GM12878 (cell line): ENCODE results near the gene CARMIL3. TPM values are rescaled to one million over a fixed set of nuclear protein-coding genes. Genes with fewer than 3 reads are reported as not detected.

ENCODE experiments used
- ATAC-seq: fragments of 200-7000 bp; cut with Tn5 transposase; 3 replicates; pipeline ENCODE4 v1.9.1; 2020; ENCODE audit warnings: mild to moderate bottlenecking, moderate library complexity
- BruUV-seq: library from RNA; stranded (reverse); fragments of 400-500 nt; replicated peaks from 2 replicates; lab custom pipeline; 2021; lab: Mats Ljungman, UMichigan
- CTCF ChIA-PET: fragments of 300-600 bp; sonication (Branson Sonifier 250); formaldehyde crosslinking; extraction: SDS; loops from one replicate; lab custom pipeline; 2021; ENCODE audit warnings: inconsistent platforms; lab: Yijun Ruan, JAX
- POLR2A ChIA-PET: fragments of 350-600 bp; formaldehyde crosslinking; extraction: SDS; loops from one replicate; lab custom pipeline; 2021; ENCODE audit warnings: inconsistent platforms; lab: Charles Lee
- RAD21 ChIA-PET: fragments of 300-600 bp; sonication (Branson Sonifier 250); formaldehyde crosslinking; loops from one replicate; lab custom pipeline; 2023; ENCODE audit warnings: antibody characterized with exemption; ENCODE audit not compliant: unreplicated experiment; lab: Charles Lee
- SMC1A ChIA-PET: fragments of 300-600 bp; sonication (Branson Sonifier 250); formaldehyde crosslinking; loops from one replicate; lab custom pipeline; 2023; ENCODE audit not compliant: unreplicated experiment, uncharacterized antibody; lab: Charles Lee
- DNase-seq: peaks from one replicate; pipeline ENCODE4 v3.0.0-alpha.2; 2011; ENCODE audit warnings: low read depth, low spot score
- FAIRE-seq: peaks from 3 replicates; lab custom pipeline; 2011; peaks lifted over from hg19 to GRCh38; lab: Jason Lieb, UNC
- H2AFZ ChIP-seq: 2 replicates; pipeline ENCODE4 v1.6.0; 2011; ENCODE audit warnings: low read depth, low read length, control low read depth; ENCODE audit not compliant: control insufficient read depth
- H3K27ac ChIP-seq: 2 replicates; pipeline ENCODE4 v1.5.1; 2011; ENCODE audit warnings: control low read depth; ENCODE audit not compliant: control insufficient read depth, insufficient read depth
- H3K27me3 ChIP-seq, 2 experiments: replicated peaks in 1 of 2; 2 replicates each; pipeline versions ENCODE4 v1.6.0 to v1.6.1; 2011; ENCODE audit warnings: low read length in 1 of 2; ENCODE audit not compliant: control insufficient read depth in 2 of 2, insufficient read depth in 2 of 2
- H3K36me3 ChIP-seq, 2 experiments: 2 replicates each; pipeline ENCODE4 v1.5.1; 2011; ENCODE audit warnings: low read length in 1 of 2; ENCODE audit not compliant: control insufficient read depth in 2 of 2, insufficient read depth in 2 of 2
- H3K4me1 ChIP-seq: 2 replicates; pipeline ENCODE4 v1.6.1; 2011; ENCODE audit warnings: mild to moderate bottlenecking, low read length, moderate library complexity, mixed read lengths; ENCODE audit not compliant: control insufficient read depth, insufficient read depth
- H3K4me2 ChIP-seq: 2 replicates; pipeline ENCODE4 v1.6.0; 2011; ENCODE audit warnings: control low read depth; ENCODE audit not compliant: control insufficient read depth, insufficient read depth
- H3K4me3 ChIP-seq: fragments of 200-600 bp; sonication (generic); 2 replicates; pipeline ENCODE4 v1.5.1; 2016
- H3K79me2 ChIP-seq: 2 replicates; pipeline ENCODE4 v1.6.0; 2011; ENCODE audit warnings: low read length; ENCODE audit not compliant: control insufficient read depth, insufficient read depth
- H3K9ac ChIP-seq: 2 replicates; pipeline ENCODE4 v1.8.0; 2011; ENCODE audit warnings: low read length, control low read depth, mixed read lengths; ENCODE audit not compliant: control insufficient read depth, insufficient read depth
- H3K9me3 ChIP-seq: replicated peaks from 3 replicates; pipeline ENCODE4 v1.5.1; 2011; ENCODE audit warnings: mild to moderate bottlenecking, low read length; ENCODE audit not compliant: control insufficient read depth, insufficient read depth
- H4K20me1 ChIP-seq: 2 replicates; pipeline ENCODE4 v1.6.0; 2011; ENCODE audit not compliant: control insufficient read depth, insufficient read depth
- BCL11A ChIP-seq: IDR thresholded peaks from 2 replicates; pipeline ENCODE4 v1.6.1; 2011; ENCODE audit warnings: low read depth, low read length
- CHD1 ChIP-seq: IDR thresholded peaks from 2 replicates; pipeline ENCODE4 v1.6.1; 2012; ENCODE audit warnings: low read depth, low read length, improper control_type of control experiment
- FOXK2 ChIP-seq: fragments of 450-650 bp; IDR thresholded peaks from 2 replicates; pipeline ENCODE4 v1.6.1; 2017; ENCODE audit warnings: mild to moderate bottlenecking, moderate library complexity
- IKZF1 ChIP-seq: fragments of 450-650 bp; conservative IDR thresholded peaks from 2 replicates; pipeline ENCODE4 v1.6.1; 2017; ENCODE audit warnings: antibody characterized with exemption, mild to moderate bottlenecking
- LARP7 ChIP-seq: fragments of 450-650 bp; IDR thresholded peaks from 2 replicates; pipeline ENCODE4 v1.6.1; 2017; ENCODE audit warnings: mild to moderate bottlenecking
- MYB ChIP-seq: fragments of 150-350 bp; IDR thresholded peaks from 2 replicates; pipeline ENCODE4 v1.6.1; 2014; ENCODE audit warnings: mild to moderate bottlenecking, low read depth, low read length, borderline replicate concordance
- NFYA ChIP-seq: IDR thresholded peaks from 2 replicates; pipeline ENCODE4 v1.6.1; 2011; ENCODE audit warnings: low read depth, mild to moderate bottlenecking, low read length, improper control_type of control experiment, borderline replicate concordance
- PML ChIP-seq: IDR thresholded peaks from 2 replicates; pipeline ENCODE4 v1.6.1; 2012; ENCODE audit warnings: low read length, inconsistent platforms
- POLR2AphosphoS5 ChIP-seq: IDR thresholded peaks from 2 replicates; pipeline ENCODE4 v1.6.1; 2011; ENCODE audit warnings: mild to moderate bottlenecking, low read length, inconsistent platforms
- RAD21 ChIP-seq: IDR thresholded peaks from 2 replicates; pipeline ENCODE4 v1.6.1; 2011; ENCODE audit warnings: mild to moderate bottlenecking, low read depth, low read length, moderate library complexity; ENCODE audit not compliant: insufficient read depth
- RELA ChIP-seq: fragments of 450-650 bp; IDR thresholded peaks from 2 replicates; pipeline ENCODE4 v1.8.0; 2014; ENCODE audit warnings: borderline replicate concordance; ENCODE audit not compliant: partially characterized antibody
- SMC3 ChIP-seq: IDR thresholded peaks from 2 replicates; pipeline ENCODE4 v1.6.1; 2011; ENCODE audit warnings: low read length, improper control_type of control experiment, borderline replicate concordance
- SUZ12 ChIP-seq: fragments of 200-600 bp; sonication (generic); IDR thresholded peaks from one replicate; pipeline ENCODE4 v1.6.1; 2018; ENCODE audit warnings: antibody characterized with exemption, mild to moderate bottlenecking; ENCODE audit not compliant: unreplicated experiment
- TAF1 ChIP-seq: IDR thresholded peaks from 2 replicates; pipeline ENCODE4 v1.6.1; 2011; ENCODE audit warnings: mild to moderate bottlenecking, low read depth, low read length, borderline replicate concordance
- TCF3 ChIP-seq: IDR thresholded peaks from 2 replicates; pipeline ENCODE4 v1.6.1; 2012; ENCODE audit warnings: low read depth, mild to moderate bottlenecking, low read length, borderline replicate concordance; ENCODE audit not compliant: insufficient read depth
- TCF7 ChIP-seq: IDR thresholded peaks from 2 replicates; pipeline ENCODE4 v1.6.1; 2014; ENCODE audit warnings: antibody characterized with exemption, borderline replicate concordance
- ZBED1 ChIP-seq: IDR thresholded peaks from 2 replicates; pipeline ENCODE4 v1.6.1; 2016; ENCODE audit warnings: borderline replicate concordance
- WGBS: methylation state at CpG from one replicate; pipeline ENCODE4 v1.1.6; 2016; ENCODE audit warnings: low lambda C conversion rate; ENCODE audit not compliant: insufficient replicate concordance, insufficient coverage; ENCODE audit errors: missing lambda C conversion rate; 5-methylcytosine and 5-hydroxymethylcytosine counted together
- in situ Hi-C: fragments of 300-500 bp; cut with MboI; formaldehyde crosslinking; loops from 9 replicates; pipeline ENCODE4 v1.14.3; 2018; ENCODE audit warnings: mixed read lengths
- intact Hi-C: fragments of 100-400 bp; cut with micrococcal nuclease; formaldehyde crosslinking; loops from one replicate; pipeline ENCODE4 v1.14.2; 2022; ENCODE audit not compliant: unreplicated experiment
- polyA plus RNA-seq, 11 experiments: library from polyadenylated mRNA; depleted of rRNA in 4 of 11; unstranded in 6 of 11; stranded (reverse) in 5 of 11; fragments of >200 nt; fragmentation: Nextera tagmentation in 4 of 11; fragmentation: Illumina TruSeq in 1 of 11; extraction: Ambion mirVana in 4 of 11; extraction: Trizol in 1 of 11; gene quantifications; 1 replicate in 1 of 11; 2 replicates in 10 of 11; pipeline versions ENCODE4 v1.2.1 to v1.2.3, GENCODE V29; 2011 to 2016; ENCODE audit warnings: inconsistent platforms in 2 of 11, missing spikeins in 2 of 11, low read depth in 1 of 11
- total RNA-seq, 4 experiments: library from RNA; depleted of rRNA in 3 of 4; stranded (reverse); fragments of >200 nt in 3 of 4; fragmentation: Illumina TruSeq in 1 of 4; extraction: Trizol in 1 of 4; gene quantifications; 2 replicates each; pipeline versions ENCODE4 v1.2.1 to v1.2.3, GENCODE V29; 2013 to 2021
- TF ChIP-seq, protein P1 (sequence below): fragments of 150-350 bp; IDR thresholded peaks from 2 replicates; pipeline ENCODE4 v1.6.1; 2014; ENCODE audit warnings: mild to moderate bottlenecking, low read depth, low read length
- TF ChIP-seq, protein P2 (sequence below): IDR thresholded peaks from 2 replicates; pipeline ENCODE4 v1.6.1; 2011; ENCODE audit warnings: low read depth, low read length, improper control_type of control experiment, borderline replicate concordance
- TF ChIP-seq, protein P3 (sequence below): IDR thresholded peaks from 2 replicates; pipeline ENCODE4 v1.6.1; 2012; ENCODE audit warnings: low read depth, low read length, improper control_type of control experiment

Gene CARMIL3
- total and polyA plus RNA-seq, 10 of the 15 experiments (the other 5 are each of a cell fraction or from before 2014, with no cell fraction given) = 0.09 to 0.32 (median 0.25) TPM; not detected in 3

DNA sequence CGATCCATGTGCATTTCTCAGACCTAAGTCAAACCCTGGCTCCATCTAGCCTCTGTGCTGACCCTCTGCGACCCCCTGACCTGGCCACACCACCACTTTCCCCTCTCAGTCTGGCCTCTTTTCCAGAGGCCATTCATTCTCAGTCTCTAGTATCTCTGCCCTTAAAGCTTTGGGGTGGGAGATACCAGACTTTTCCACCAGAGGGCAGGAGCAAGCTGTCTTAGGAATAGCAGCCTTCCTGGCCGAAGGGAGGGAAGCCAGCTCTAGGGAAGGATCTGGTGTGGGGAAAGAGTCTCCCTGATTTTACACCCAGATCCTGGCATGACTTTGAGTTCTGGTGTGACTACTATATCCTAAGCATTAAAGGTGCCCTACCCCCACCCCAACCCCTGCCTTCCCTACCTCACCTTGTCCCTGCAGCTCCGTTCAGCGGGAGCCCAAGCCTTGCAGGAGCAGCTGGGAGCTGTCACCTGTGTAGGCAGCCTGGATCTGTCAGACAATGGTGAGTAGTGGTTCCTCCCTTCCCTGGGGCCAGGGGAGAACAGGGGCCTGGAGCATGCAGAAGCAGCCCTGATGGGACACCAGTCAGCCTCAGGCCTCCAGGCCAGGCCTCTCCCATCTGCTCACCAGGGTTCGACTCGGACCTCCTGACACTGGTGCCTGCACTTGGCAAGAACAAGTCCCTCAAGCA lies 6.6 kb downstream of the CARMIL3 start:
- BruUV-seq = no TSS peak
- WGBS = 66% methylated on average over 7 of the region's 7 CpGs
- Histone ChIP-seq H4K20me1 (no peaks in the 10 kb centered on the region), H3K9me3 (no peaks in the 10 kb centered on the region), H3K4me2 (no peak overlapping the region), H3K36me3 (no peaks in the 10 kb centered on the region), H3K4me1 (no peaks in the 10 kb centered on the region), H3K9ac (no peak overlapping the region), H3K27me3 (no peaks in the 10 kb centered on the region; a peak in 1 of 4 replicates), H3K79me2 (no peaks in the 10 kb centered on the region), H3K4me3 (no peak overlapping the region), H2AFZ (no peak overlapping the region), H3K27ac (no peak overlapping the region)
- peak; percentile 86 for ATAC-seq
- intact Hi-C loops = loop anchor here (1.0 kb wide), 3 partner anchors 32 to 103 kb away; partner anchors contain the start of gene IRF9
- POLR2A ChIA-PET = interaction anchor here (0.5 to 2.6 kb wide), 13 partner anchors 22 to 239 kb away, joined by 3 to 18 read pairs (median 5); partner anchors contain the start of genes DCAF11, EMC9, IRF9 and NRL
- in situ Hi-C loops = loop anchor here (5.0 kb wide), 1 partner anchor 34 kb away; the partner anchor contains the start of gene PCK2
- SMC1A ChIA-PET = interaction anchor here (0.8 to 4.3 kb wide), 21 partner anchors 12 to 470 kb away, joined by 3 to 122 read pairs (median 4); partner anchors contain the start of genes DCAF11, IRF9 and NRL
- DNase-seq = no peak
- CTCF ChIA-PET = interaction anchor here (0.5 to 6.3 kb wide), 26 partner anchors 8 to 275 kb away, joined by 3 to 197 read pairs (median 5); partner anchors contain the start of genes DCAF11, EMC9, IRF9 and NRL
- RAD21 ChIA-PET = interaction anchor here (1.0 to 7.2 kb wide), 16 partner anchors 15 to 275 kb away, joined by 3 to 140 read pairs (median 8); partner anchors contain the start of genes CIDEB, DCAF11, IPO4 and IRF9
- peak; percentile 93 for FAIRE-seq
- TF ChIP-seq, protein P1, sequence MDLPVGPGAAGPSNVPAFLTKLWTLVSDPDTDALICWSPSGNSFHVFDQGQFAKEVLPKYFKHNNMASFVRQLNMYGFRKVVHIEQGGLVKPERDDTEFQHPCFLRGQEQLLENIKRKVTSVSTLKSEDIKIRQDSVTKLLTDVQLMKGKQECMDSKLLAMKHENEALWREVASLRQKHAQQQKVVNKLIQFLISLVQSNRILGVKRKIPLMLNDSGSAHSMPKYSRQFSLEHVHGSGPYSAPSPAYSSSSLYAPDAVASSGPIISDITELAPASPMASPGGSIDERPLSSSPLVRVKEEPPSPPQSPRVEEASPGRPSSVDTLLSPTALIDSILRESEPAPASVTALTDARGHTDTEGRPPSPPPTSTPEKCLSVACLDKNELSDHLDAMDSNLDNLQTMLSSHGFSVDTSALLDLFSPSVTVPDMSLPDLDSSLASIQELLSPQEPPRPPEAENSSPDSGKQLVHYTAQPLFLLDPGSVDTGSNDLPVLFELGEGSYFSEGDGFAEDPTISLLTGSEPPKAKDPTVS = no peak
- no peak for TF ChIP-seq BCL11A
- TF ChIP-seq NFYA = no peak
- TF ChIP-seq, protein P2, sequence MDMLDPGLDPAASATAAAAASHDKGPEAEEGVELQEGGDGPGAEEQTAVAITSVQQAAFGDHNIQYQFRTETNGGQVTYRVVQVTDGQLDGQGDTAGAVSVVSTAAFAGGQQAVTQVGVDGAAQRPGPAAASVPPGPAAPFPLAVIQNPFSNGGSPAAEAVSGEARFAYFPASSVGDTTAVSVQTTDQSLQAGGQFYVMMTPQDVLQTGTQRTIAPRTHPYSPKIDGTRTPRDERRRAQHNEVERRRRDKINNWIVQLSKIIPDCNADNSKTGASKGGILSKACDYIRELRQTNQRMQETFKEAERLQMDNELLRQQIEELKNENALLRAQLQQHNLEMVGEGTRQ = no peak
- TF ChIP-seq PML = no peak
- TF ChIP-seq MYB = no peak
- no peak for TF ChIP-seq TCF7
- peak; percentile 38; the same call in 1 of the 2 replicates for TF ChIP-seq IKZF1
- TF ChIP-seq FOXK2 = no peak
- TF ChIP-seq RELA = no peak
- TF ChIP-seq RAD21 = peak; percentile 94
- TF ChIP-seq, protein P3, sequence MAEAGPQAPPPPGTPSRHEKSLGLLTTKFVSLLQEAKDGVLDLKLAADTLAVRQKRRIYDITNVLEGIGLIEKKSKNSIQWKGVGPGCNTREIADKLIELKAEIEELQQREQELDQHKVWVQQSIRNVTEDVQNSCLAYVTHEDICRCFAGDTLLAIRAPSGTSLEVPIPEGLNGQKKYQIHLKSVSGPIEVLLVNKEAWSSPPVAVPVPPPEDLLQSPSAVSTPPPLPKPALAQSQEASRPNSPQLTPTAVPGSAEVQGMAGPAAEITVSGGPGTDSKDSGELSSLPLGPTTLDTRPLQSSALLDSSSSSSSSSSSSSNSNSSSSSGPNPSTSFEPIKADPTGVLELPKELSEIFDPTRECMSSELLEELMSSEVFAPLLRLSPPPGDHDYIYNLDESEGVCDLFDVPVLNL = no peak
- no peak for TF ChIP-seq TAF1
- no peak for TF ChIP-seq TCF3
- peak; percentile 92 for TF ChIP-seq SMC3
- 0 out of 2 replicates have a peak, but pooled peaks have one; percentile 34 for TF ChIP-seq LARP7
- TF ChIP-seq CHD1 = no peak
- TF ChIP-seq SUZ12 = no peak
- no peak for TF ChIP-seq ZBED1
- TF ChIP-seq POLR2AphosphoS5 = no peak
